ENCODE data around the gene SLC24A2. TPM values are rescaled to one million over a fixed set of nuclear protein-coding genes. Genes with fewer than 3 reads are reported as not detected.
"Not testable (repeated sequence)": the region's sequence is repeated elsewhere in the genome, so short reads cannot be mapped to it uniquely, and the experiment has no call there.

The SLC24A2 gene
- not detected for total RNA-seq

DNA sequence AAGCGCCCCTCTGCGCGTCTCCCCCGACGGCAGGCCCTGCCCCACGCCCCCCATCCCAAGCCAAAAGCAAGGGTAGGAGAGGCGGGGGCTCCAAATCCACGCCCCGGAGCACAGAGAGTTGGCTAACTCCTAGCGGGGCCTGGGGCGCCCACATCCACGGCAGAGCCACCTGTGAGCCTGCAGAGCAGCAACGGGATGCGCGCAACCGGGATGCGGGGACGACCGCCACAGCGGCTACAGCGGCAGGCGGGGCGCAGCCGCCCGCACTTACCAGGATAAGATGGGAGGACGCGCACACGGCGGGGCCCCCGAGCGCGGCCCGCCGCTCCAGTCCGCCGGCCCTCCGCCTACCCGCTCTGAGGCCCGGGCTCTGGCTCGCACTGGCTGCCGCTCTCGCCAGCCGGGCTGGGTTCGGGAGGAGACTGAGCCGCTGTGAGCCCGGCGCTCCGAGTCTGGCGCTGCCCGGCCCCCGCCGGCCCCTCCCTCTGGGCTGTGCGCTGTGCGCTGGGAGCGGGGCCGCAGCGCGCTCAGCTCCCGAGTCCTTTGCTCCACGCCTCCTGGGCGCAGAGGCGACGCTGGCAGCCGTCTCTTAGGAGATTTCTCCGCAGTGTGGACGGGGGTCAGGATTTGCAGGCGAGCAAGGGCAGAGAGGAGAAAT lies at the start of gene SLC24A2:
Gene SLC24A2, minus strand, starts transcription at position 424 of the 658 bp plus-strand sequence.
- no peak for DNase-seq
- Mint-ChIP-seq H3K27ac (no peak within 1 kb of the TSS), H3K4me3 (no peak within 1 kb of the TSS), H3K4me1 (ENCODE audit: low read depth) (no peaks in the 10 kb centered on the region), H3K36me3 (ENCODE audit: low read depth) (no peaks in the 10 kb centered on the region), H3K9me3 (no peaks in the 10 kb centered on the region), H3K27me3 (ENCODE audit: low read depth) (peaks cover 44% of the 10 kb centered on the region)
- intact Hi-C loops (cut with micrococcal nuclease): no loop called here
- CTCF ChIA-PET: no interaction called here

DNA sequence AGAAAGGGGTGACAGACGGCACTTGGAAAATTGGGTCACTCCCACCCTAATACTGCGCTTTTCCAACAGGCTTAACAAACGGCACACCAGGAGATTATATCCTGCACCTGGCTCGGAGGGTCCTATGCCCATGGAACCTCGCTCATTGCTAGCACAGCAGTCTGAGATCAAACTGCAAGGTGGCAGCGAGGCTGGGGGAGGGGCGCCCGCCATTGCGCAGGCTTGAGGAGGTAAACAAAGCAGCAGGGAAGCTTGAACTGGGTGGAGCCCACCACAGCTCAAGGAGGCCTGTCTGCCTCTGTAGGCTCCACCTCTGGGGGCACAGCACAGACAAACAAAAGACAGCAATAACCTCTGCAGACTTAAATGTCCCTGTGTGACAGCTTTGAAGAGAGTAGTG lies 44.5 kb upstream of the SLC24A2 start:
- H3K4me3 Mint-ChIP-seq; H3K4me1 Mint-ChIP-seq (ENCODE audit: low read depth); H3K9me3 Mint-ChIP-seq; H3K27me3 Mint-ChIP-seq (ENCODE audit: low read depth); CTCF ChIA-PET; DNase-seq; H3K36me3 Mint-ChIP-seq (ENCODE audit: low read depth); H3K27ac Mint-ChIP-seq: not testable (repeated sequence)
- intact Hi-C loops (cut with micrococcal nuclease): loop anchor here (5.0 kb wide), 1 partner anchor 49 kb away; no protein-coding TSS in a partner anchor

DNA sequence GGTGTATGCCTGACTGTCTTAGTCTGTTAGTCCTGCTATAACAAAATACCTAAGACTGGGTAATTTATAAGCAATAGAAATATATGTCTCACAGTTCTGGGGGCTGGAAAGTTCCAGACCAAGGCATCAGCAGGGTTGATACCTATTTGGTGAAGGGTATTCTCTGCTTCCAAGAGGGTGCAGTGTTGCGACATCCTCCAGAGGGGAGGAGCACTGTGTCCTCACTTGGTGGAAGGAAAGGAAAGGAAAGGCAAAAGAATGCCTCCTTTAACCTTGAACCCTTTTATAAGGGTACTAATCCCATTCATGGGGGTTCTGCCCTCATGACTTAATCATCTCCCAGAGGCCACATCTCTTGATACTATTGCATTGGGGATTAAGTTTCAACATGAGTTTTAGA lies 42.0 kb upstream of the SLC24A2 start:
- Mint-ChIP-seq H3K9me3 (no peaks in the 10 kb centered on the region), H3K27ac (no peak overlapping the region), H3K4me1 (ENCODE audit: low read depth) (no peaks in the 10 kb centered on the region), H3K27me3 (ENCODE audit: low read depth) (peaks cover 8% of the 10 kb centered on the region), H3K36me3 (ENCODE audit: low read depth) (no peaks in the 10 kb centered on the region), H3K4me3 (no peak overlapping the region)
- intact Hi-C loops (cut with micrococcal nuclease): loop anchor here (5.0 kb wide), 1 partner anchor 52 kb away; no protein-coding TSS in a partner anchor
- CTCF ChIA-PET: no interaction called here
- no peak for DNase-seq

DNA sequence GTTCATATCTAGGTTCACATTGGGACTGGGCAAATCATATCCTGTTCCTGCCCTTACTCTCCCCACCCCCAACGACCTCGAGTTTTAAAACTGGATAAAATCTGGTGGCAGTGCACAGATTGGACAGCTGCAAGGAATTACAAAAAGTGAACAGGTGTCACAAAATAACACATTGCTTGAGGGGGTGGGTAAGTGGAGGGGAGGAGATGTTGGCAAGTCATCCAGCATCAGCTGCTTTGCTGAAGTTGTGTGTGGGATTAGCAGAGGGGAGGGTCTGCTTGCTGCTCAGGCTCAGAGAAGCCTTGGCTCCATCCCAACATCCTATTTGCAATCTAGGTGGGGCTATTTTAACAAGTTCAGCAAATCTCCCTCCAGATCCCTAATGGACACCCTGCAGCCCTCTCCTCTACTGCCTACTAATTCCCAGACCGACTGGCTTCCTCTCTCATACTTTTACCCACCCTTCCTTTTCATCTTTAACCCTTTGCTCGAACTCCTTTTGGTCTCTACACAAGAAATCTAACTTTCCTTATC lies 39.8 kb upstream of the SLC24A2 start:
- no peak overlapping the region for H3K4me3 Mint-ChIP-seq
- peaks cover 8% of the 10 kb centered on the region for H3K27me3 Mint-ChIP-seq (ENCODE audit: low read depth)
- intact Hi-C loops (cut with micrococcal nuclease): no loop called here
- CTCF ChIA-PET: no interaction called here
- no peaks in the 10 kb centered on the region for H3K9me3 Mint-ChIP-seq
- no peaks in the 10 kb centered on the region for H3K4me1 Mint-ChIP-seq (ENCODE audit: low read depth)
- no peak for DNase-seq
- H3K36me3 Mint-ChIP-seq (ENCODE audit: low read depth): no peaks in the 10 kb centered on the region
- H3K27ac Mint-ChIP-seq: no peak overlapping the region

DNA sequence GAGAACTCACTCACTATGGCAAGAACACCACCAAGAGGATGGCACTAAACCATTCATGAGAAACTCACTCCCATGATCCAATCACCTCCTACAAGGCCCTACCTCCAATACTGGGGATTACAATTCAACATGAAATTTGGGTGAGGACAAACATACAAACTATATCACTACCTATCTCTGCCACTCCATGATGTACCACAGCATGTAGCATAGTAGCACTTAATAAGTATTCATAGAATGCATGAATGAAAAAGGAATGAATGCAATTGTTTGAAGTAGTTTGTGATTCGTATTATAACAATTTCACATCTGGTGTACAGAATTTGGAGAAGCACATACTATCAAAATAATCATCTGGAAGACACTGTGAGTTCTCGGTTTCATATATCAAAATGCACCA lies 27.9 kb upstream of the SLC24A2 start:
- no peaks in the 10 kb centered on the region for H3K4me1 Mint-ChIP-seq (ENCODE audit: low read depth)
- peaks cover 15% of the 10 kb centered on the region for H3K9me3 Mint-ChIP-seq
- intact Hi-C loops (cut with micrococcal nuclease): no loop called here
- no peak for DNase-seq
- no peak overlapping the region for H3K4me3 Mint-ChIP-seq
- no peaks in the 10 kb centered on the region for H3K36me3 Mint-ChIP-seq (ENCODE audit: low read depth)
- peaks cover 26% of the 10 kb centered on the region for H3K27me3 Mint-ChIP-seq (ENCODE audit: low read depth)
- CTCF ChIA-PET: no interaction called here
- no peak overlapping the region for H3K27ac Mint-ChIP-seq

DNA sequence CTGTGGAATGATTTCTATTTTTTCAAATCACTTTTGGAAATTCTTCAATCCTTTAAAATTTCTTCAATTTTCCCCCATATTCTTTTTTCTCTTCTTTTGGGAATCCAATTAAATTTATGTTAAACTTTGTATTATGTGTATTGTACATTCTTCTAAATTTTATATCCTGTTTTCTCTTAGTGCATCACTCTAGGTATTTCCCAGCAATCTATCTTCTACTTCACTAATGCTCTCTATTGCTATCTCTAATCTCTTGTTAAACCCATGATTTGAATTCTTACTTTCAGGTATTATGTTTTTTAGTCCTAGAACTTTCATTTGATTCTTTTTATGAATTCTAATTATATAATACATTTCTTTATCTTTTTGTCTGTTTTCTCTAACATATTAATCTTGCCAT lies 23.4 kb upstream of the SLC24A2 start:
- no peak for DNase-seq
- CTCF ChIA-PET: no interaction called here
- Mint-ChIP-seq H3K4me3 (no peak overlapping the region), H3K9me3 (peaks cover 15% of the 10 kb centered on the region), H3K27me3 (ENCODE audit: low read depth) (peaks cover 35% of the 10 kb centered on the region), H3K27ac (no peak overlapping the region), H3K4me1 (ENCODE audit: low read depth) (no peaks in the 10 kb centered on the region), H3K36me3 (ENCODE audit: low read depth) (no peaks in the 10 kb centered on the region)
- intact Hi-C loops (cut with micrococcal nuclease): no loop called here

DNA sequence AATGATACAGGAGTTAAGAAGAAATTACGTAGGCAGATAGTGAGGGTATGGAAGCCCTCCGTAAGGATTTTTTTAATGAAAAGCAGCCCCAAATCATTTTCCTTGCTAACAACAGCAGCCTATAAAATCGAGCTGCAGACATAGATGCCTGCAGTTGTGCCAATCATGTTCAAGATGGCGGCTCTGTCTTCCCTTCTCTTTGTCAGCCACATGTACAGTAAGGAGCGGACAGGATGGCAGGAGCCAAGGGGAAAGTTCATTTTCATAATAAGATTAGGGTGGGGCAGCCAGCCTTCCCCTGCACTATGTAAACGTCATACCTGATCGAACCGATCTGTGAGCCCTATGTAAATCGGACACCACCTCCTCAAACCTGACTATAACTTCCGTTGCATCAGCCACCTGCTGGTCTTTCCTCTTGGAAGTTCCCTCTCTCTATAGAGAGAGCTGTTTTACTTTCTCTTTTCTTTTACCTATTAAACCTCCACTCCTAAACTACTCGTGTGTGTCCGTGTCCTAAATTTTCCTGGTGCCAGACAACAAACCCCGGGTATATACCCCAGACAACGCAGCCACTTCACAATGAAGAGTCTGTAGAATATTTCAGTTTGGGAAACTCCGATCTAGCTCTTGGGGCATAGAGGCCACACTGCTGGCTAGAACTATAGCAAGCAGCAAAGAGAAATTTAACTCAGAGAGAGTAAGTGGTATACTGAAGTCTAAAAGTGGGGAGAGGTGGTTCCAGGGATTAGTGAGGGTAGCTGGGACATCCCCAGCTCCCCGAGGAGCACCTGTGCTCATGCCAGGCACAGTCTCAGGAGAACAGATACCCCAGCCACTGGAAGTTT lies 20.8 kb upstream of the SLC24A2 start:
- Mint-ChIP-seq H3K4me1 (ENCODE audit: low read depth) (no peaks in the 10 kb centered on the region), H3K9me3 (peaks cover 7% of the 10 kb centered on the region), H3K27ac (no peak overlapping the region), H3K27me3 (ENCODE audit: low read depth) (peaks cover 33% of the 10 kb centered on the region), H3K4me3 (no peak overlapping the region), H3K36me3 (ENCODE audit: low read depth) (no peaks in the 10 kb centered on the region)
- intact Hi-C loops (cut with micrococcal nuclease): no loop called here
- DNase-seq: no peak
- CTCF ChIA-PET: interaction anchor here (0.6 kb wide), 1 partner anchor 285 kb away, joined by 3 read pairs; no protein-coding TSS in a partner anchor

DNA sequence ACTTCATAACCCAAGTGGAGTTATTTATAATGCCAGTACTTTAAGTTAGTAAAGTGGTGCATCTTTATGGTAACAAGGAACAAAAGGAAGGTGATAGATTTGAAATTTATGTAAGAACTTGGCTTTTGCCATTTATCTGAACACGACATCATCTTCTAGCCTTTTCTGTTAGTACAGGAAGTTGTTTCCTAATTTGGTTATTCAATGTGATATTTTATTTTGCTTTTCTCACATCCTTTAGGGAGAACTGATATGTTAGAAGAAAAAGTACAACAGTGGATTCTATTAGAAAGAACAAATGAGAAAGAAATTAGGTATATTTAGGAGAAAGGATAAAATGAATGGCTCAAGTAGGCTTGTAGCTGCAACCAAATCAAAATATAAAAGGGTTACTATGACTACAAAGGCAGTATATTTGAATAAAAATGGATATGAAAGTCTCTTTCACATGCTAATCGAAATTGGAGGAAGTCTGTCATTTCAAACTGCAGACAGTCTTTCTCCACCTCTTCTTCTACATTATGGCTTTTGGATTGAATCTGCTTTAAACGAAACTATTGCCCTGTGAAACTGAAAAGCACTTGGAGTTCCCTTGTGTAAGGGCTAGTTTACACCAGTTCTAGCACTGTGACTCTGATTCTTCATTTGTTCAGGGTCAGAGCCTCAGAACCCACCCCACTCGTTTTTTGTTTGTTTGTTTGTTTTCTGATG lies 18.5 kb upstream of the SLC24A2 start:
- H3K27ac Mint-ChIP-seq: no peak overlapping the region
- peaks cover 30% of the 10 kb centered on the region for H3K27me3 Mint-ChIP-seq (ENCODE audit: low read depth)
- intact Hi-C loops (cut with micrococcal nuclease): no loop called here
- H3K36me3 Mint-ChIP-seq (ENCODE audit: low read depth): no peaks in the 10 kb centered on the region
- no peak for DNase-seq
- H3K4me3 Mint-ChIP-seq: no peak overlapping the region
- CTCF ChIA-PET: no interaction called here
- peaks cover 3% of the 10 kb centered on the region for H3K9me3 Mint-ChIP-seq
- no peaks in the 10 kb centered on the region for H3K4me1 Mint-ChIP-seq (ENCODE audit: low read depth)

DNA sequence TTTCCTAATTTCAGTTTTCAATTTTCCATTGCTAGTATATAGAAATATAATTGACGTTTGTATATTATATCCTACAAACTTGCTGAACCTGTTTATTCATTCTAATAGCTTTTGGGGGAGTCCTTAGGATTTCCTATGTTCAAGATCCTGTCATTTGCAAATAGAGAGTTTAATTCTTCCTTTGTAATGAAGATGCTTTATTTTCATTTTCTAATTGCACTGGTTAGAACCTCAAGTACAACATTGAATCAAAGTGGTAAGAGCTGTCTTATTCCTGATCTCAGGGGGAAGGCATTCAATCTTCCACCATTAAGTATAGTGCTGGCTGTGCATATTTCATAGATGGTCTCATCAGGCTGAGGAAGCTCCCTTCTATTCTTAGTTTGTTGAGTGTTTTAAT lies 15.6 kb upstream of the SLC24A2 start:
- Mint-ChIP-seq H3K9me3 (no peaks in the 10 kb centered on the region), H3K27me3 (ENCODE audit: low read depth) (peaks cover 27% of the 10 kb centered on the region), H3K36me3 (ENCODE audit: low read depth) (no peaks in the 10 kb centered on the region), H3K4me3 (no peak overlapping the region), H3K27ac (no peak overlapping the region), H3K4me1 (ENCODE audit: low read depth) (no peaks in the 10 kb centered on the region)
- intact Hi-C loops (cut with micrococcal nuclease): no loop called here
- DNase-seq: no peak
- CTCF ChIA-PET: interaction anchor here (1.2 kb wide), 1 partner anchor 123 kb away, joined by 3 read pairs; no protein-coding TSS in a partner anchor

DNA sequence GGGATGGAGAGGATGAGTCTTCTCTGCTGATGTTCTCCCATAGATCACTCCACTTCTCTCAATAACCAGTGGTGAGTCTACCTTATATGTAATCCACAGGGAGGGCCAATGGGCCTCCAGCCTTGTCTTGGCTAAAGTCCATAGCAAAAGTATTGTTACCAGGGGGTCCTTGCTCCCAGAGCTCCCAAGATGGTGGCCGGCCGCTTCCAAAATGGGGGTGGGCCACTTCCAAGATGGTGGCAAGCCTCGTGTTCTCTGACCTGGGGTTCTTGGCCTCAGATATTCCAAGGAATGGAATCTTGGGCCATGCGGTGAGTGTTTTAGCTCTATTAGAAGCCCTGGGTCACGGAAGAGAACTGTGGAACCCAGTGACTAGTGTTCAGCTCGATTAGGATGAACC lies 12.0 kb upstream of the SLC24A2 start:
- H3K4me3 Mint-ChIP-seq: no peak overlapping the region
- no peaks in the 10 kb centered on the region for H3K4me1 Mint-ChIP-seq (ENCODE audit: low read depth)
- CTCF ChIA-PET: interaction anchor here (0.7 kb wide), 1 partner anchor 52 kb away, joined by 4 read pairs; no protein-coding TSS in a partner anchor
- H3K9me3 Mint-ChIP-seq: no peaks in the 10 kb centered on the region
- no peaks in the 10 kb centered on the region for H3K36me3 Mint-ChIP-seq (ENCODE audit: low read depth)
- peaks cover 13% of the 10 kb centered on the region for H3K27me3 Mint-ChIP-seq (ENCODE audit: low read depth)
- intact Hi-C loops (cut with micrococcal nuclease): no loop called here
- DNase-seq: no peak
- H3K27ac Mint-ChIP-seq: no peak overlapping the region

DNA sequence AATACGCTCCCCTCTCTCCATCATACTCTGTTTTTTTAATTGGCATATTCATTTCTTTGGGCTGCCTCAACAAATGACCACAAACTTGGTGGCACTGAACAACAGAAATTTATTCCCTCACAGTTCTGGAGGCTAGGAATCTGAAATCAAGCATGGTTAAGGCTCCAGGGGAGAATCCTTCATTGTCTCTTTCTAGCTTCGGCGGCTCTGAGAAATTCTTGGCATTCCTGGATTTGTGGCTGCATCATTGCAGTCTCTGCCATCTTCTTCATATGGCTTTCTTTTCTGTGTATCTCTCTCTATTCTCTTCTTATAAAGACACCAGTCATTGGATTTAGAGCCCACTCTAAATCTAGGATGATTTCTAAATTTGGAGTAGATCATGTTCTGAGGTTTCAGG lies 10.9 kb upstream of the SLC24A2 start:
- CTCF ChIA-PET: no interaction called here
- H3K36me3 Mint-ChIP-seq (ENCODE audit: low read depth): no peaks in the 10 kb centered on the region
- H3K4me1 Mint-ChIP-seq (ENCODE audit: low read depth): no peaks in the 10 kb centered on the region
- H3K27ac Mint-ChIP-seq: no peak overlapping the region
- intact Hi-C loops (cut with micrococcal nuclease): no loop called here
- no peak for DNase-seq
- H3K27me3 Mint-ChIP-seq (ENCODE audit: low read depth): peaks cover 6% of the 10 kb centered on the region
- H3K9me3 Mint-ChIP-seq: no peaks in the 10 kb centered on the region
- H3K4me3 Mint-ChIP-seq: no peak overlapping the region

DNA sequence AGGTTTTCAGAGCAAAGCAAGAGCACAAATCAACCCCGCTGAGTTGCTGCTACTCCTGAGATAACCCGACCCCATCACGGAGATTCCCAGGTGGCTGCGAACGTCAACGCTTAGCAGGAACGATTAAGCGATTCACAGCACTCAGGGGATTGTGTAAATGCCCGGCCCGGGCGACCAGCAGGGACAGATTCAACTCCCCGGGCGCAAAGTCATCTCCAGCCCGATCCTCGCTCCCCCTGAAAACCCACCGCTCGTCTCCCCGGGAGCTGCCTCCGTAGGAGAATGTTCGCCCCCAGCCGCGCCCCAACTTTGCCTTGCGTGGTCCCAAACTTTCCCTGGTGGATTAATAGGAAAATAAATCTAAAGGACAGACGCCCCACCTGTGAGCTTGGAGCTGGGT lies 685 bp downstream of the SLC24A2 start:
- Mint-ChIP-seq H3K4me1 (ENCODE audit: low read depth) (no peaks in the 10 kb centered on the region), H3K4me3 (no peak overlapping the region), H3K27me3 (ENCODE audit: low read depth) (peaks cover 46% of the 10 kb centered on the region), H3K36me3 (ENCODE audit: low read depth) (no peaks in the 10 kb centered on the region), H3K9me3 (no peaks in the 10 kb centered on the region), H3K27ac (no peak overlapping the region)
- DNase-seq: no peak
- CTCF ChIA-PET: no interaction called here
- intact Hi-C loops (cut with micrococcal nuclease): no loop called here

Measured in activated naive CD4-positive, alpha-beta T cell treated with anti-CD3 and anti-CD28 coated beads for 36 hours (primary cell).